ENCODE measurements around the gene EXOC3L2.

EXOC3L2 gene

GRCh38 chr19:45179072-45179891 is 65.9 kb downstream of the EXOC3L2 start:
- in situ Hi-C loops (cut with MboI; ENCODE audit: low pct_unique_long_range_greater_than_20kb, low sequenced_read_pairs, unreplicated experiment): no loop called here
- TF ChIP-seq, protein P1, sequence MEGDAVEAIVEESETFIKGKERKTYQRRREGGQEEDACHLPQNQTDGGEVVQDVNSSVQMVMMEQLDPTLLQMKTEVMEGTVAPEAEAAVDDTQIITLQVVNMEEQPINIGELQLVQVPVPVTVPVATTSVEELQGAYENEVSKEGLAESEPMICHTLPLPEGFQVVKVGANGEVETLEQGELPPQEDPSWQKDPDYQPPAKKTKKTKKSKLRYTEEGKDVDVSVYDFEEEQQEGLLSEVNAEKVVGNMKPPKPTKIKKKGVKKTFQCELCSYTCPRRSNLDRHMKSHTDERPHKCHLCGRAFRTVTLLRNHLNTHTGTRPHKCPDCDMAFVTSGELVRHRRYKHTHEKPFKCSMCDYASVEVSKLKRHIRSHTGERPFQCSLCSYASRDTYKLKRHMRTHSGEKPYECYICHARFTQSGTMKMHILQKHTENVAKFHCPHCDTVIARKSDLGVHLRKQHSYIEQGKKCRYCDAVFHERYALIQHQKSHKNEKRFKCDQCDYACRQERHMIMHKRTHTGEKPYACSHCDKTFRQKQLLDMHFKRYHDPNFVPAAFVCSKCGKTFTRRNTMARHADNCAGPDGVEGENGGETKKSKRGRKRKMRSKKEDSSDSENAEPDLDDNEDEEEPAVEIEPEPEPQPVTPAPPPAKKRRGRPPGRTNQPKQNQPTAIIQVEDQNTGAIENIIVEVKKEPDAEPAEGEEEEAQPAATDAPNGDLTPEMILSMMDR (IDR thresholded peaks at IDR 0.05; ENCODE audit: extremely low read depth, insufficient read depth, missing control alignments): no peak
- DNase-seq (ENCODE audit: low spot score): peak; percentile 45

DNA sequence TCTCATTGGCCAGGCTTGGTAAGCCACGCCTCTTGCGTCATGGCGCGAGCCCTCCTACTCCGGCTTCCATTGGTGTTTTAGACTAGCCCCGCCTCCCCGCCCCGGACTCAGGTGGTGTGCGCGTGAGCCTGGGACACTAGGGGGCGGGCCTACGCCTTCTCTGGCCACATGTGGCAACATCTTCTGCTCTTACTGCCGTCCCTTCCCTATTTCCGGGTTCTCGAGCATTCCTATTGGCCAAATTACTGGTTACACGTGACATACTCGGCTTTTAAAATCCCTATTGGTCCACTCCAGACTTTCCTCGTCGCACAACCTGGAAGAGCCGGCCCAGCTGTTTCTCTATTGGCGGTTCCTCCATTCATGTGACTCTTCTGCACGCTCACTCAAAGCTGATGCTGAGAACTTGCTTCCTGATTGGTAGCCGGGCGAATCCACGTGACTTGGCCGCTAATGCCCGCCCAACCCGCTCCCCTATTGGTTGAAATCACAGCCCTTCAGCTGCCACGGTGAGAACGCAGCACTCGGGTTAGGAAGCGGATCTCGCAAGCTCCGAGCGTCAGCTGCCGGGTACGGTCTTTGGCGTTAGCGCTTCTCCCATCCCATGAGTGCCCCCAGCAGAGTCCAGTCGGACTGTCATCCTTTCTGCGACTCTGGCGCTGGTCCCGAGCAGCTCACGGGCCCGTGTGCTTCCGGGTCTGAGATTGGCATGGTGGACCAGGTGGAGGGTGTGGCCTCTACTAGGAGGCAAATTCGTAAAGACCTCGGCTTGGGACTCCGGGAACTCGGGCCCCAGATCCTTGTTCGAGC is 66.7 kb downstream of the EXOC3L2 start, which contains the start of gene BLOC1S3:
BLOC1S3 (plus strand) TSS at position 523 of the 810 bp plus-strand sequence. CDS start 513 bp downstream, outside the sequence.
- peak; percentile 98 for DNase-seq (ENCODE audit: low spot score)
- TF ChIP-seq, protein P1 (IDR thresholded peaks at IDR 0.05; ENCODE audit: extremely low read depth, insufficient read depth, missing control alignments): no peak
- in situ Hi-C loops (cut with MboI; ENCODE audit: low pct_unique_long_range_greater_than_20kb, low sequenced_read_pairs, unreplicated experiment): no loop called here

DNA sequence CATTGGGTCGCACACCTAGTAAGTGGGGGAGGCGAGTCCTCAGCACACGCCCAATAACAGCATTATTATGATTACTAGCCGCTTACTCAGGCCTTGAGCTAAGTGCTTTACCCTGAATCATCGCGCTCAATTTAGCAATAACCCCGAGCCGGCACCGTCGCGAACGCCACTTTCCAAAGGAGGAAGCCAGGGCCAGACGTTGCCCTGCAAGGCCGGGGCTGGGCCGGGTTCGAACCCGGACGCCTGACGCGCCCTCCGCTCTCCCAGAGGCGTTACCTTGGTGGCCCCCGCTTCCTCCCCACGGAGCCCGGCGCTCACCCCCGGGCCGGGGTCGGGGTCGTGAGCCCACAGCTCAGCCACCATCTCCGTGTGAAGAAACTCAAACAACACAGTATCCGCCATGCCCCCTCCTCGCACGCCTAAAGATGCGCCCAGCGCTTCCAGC is 67.4 kb downstream of the EXOC3L2 start, which contains the start of gene TRAPPC6A:
TRAPPC6A (minus strand) TSS at position 421 of the 445 bp plus-strand sequence; CDS start at position 402, 19 bp downstream.
- DNase-seq (ENCODE audit: low spot score): no peak
- in situ Hi-C loops (cut with MboI; ENCODE audit: low pct_unique_long_range_greater_than_20kb, low sequenced_read_pairs, unreplicated experiment): no loop called here
- TF ChIP-seq, protein P1 (IDR thresholded peaks at IDR 0.05; ENCODE audit: extremely low read depth, insufficient read depth, missing control alignments): no peak

- TF ChIP-seq, protein P1 (IDR thresholded peaks at IDR 0.05; ENCODE audit: extremely low read depth, insufficient read depth, missing control alignments): no peak
- in situ Hi-C loops (cut with MboI; ENCODE audit: low pct_unique_long_range_greater_than_20kb, low sequenced_read_pairs, unreplicated experiment): no loop called here
- DNase-seq (ENCODE audit: low spot score): no peak
Observed at GRCh38 chr19:45175515-45176345, 69.5 kb downstream of the EXOC3L2 start.

- in situ Hi-C loops (cut with MboI; ENCODE audit: low pct_unique_long_range_greater_than_20kb, low sequenced_read_pairs, unreplicated experiment): no loop called here
- TF ChIP-seq, protein P1 (IDR thresholded peaks at IDR 0.05; ENCODE audit: extremely low read depth, insufficient read depth, missing control alignments): no peak
- DNase-seq (ENCODE audit: low spot score): no peak
Observed at GRCh38 chr19:45173816-45174215, 71.4 kb downstream of the EXOC3L2 start.
